ENCODE measurements around the gene CHTOP.
"Not testable (repeated sequence)": the region's sequence is repeated elsewhere in the genome, so short reads cannot be mapped to it uniquely, and the experiment has no call there.

CHTOP gene

GRCh38 chr1:153670257-153670858 is 36.5 kb downstream of the CHTOP start:
- H3K9ac ChIP-seq (ENCODE audit: low read depth in 1 of 2, low read length in 2 of 2): peak overlapping the region; percentile 79 to 97
- peak overlapping the region; percentile 87 to 94 for H3K4me3 ChIP-seq (ENCODE audit: low read depth in 1 of 2, low read length in 2 of 2)
- H3K27me3 ChIP-seq (ENCODE audit: control insufficient read depth in 1 of 2, insufficient read depth in 2 of 2, low read length in 2 of 2): no peaks in the 10 kb centered on the region
- peak overlapping the region; percentile 68 for H3K27ac ChIP-seq (ENCODE audit: low read depth, low read length)
- H3K4me1 ChIP-seq (ENCODE audit: control insufficient read depth in 1 of 2, insufficient read depth in 2 of 2, low read length in 2 of 2): peaks cover 8 to 11% of the 10 kb centered on the region in 2 donors
- peaks cover 21 to 38% of the 10 kb centered on the region in 2 donors for H3K36me3 ChIP-seq (ENCODE audit: control insufficient read depth in 1 of 2, insufficient read depth in 2 of 2, low read length in 2 of 2)
- no peaks in the 10 kb centered on the region for H3K9me3 ChIP-seq (ENCODE audit: control insufficient read depth in 1 of 2, low read length in 2 of 2)

- H3K9ac ChIP-seq (ENCODE audit: low read depth in 1 of 2, low read length in 2 of 2): peak within 1 kb of the TSS; percentile 79 to 97
- H3K4me3 ChIP-seq (ENCODE audit: low read depth in 1 of 2, low read length in 2 of 2): peak within 1 kb of the TSS; percentile 87 to 94
- H3K36me3 ChIP-seq (ENCODE audit: control insufficient read depth in 1 of 2, insufficient read depth in 2 of 2, low read length in 2 of 2): peaks cover 17 to 31% of the 10 kb centered on the region in 2 donors
- no peaks in the 10 kb centered on the region for H3K9me3 ChIP-seq (ENCODE audit: control insufficient read depth in 1 of 2, low read length in 2 of 2)
- peaks cover 8 to 11% of the 10 kb centered on the region in 2 donors for H3K4me1 ChIP-seq (ENCODE audit: control insufficient read depth in 1 of 2, insufficient read depth in 2 of 2, low read length in 2 of 2)
- H3K27ac ChIP-seq (ENCODE audit: low read depth, low read length): peak within 1 kb of the TSS; percentile 68
- no peaks in the 10 kb centered on the region for H3K27me3 ChIP-seq (ENCODE audit: control insufficient read depth in 1 of 2, insufficient read depth in 2 of 2, low read length in 2 of 2)
These were observed 37.2 kb downstream of the CHTOP start, which contains the start of gene ILF2 for GRCh38 chr1:153670859-153671627. ILF2 (minus strand) TSS chr1:153670993; CDS start chr1:153670922, 71 bp downstream.

- peaks cover 8 to 11% of the 10 kb centered on the region in 2 donors for H3K4me1 ChIP-seq (ENCODE audit: control insufficient read depth in 1 of 2, insufficient read depth in 2 of 2, low read length in 2 of 2)
- H3K36me3 ChIP-seq (ENCODE audit: control insufficient read depth in 1 of 2, insufficient read depth in 2 of 2, low read length in 2 of 2): peaks cover 12 to 24% of the 10 kb centered on the region in 2 donors
- H3K4me3 ChIP-seq (ENCODE audit: low read depth in 1 of 2, low read length in 2 of 2): peak overlapping the region; percentile 64 to 94
- peak overlapping the region; percentile 63 for H3K27ac ChIP-seq (ENCODE audit: low read depth, low read length)
- peak overlapping the region; percentile 44 to 64 for H3K9ac ChIP-seq (ENCODE audit: low read depth in 1 of 2, low read length in 2 of 2)
- H3K27me3 ChIP-seq (ENCODE audit: control insufficient read depth in 1 of 2, insufficient read depth in 2 of 2, low read length in 2 of 2); H3K9me3 ChIP-seq (ENCODE audit: control insufficient read depth in 1 of 2, low read length in 2 of 2): not testable (repeated sequence)
These were observed 37.9 kb downstream of the CHTOP start for GRCh38 chr1:153671628-153672353.

GRCh38 chr1:153673511-153673910 is 39.6 kb downstream of the CHTOP start:
- H3K36me3 ChIP-seq (ENCODE audit: control insufficient read depth in 1 of 2, insufficient read depth in 2 of 2, low read length in 2 of 2): peaks cover under 1 to 6% of the 10 kb centered on the region in 2 donors
- no peaks in the 10 kb centered on the region for H3K9me3 ChIP-seq (ENCODE audit: control insufficient read depth in 1 of 2, low read length in 2 of 2)
- H3K27me3 ChIP-seq (ENCODE audit: control insufficient read depth in 1 of 2, insufficient read depth in 2 of 2, low read length in 2 of 2): peaks cover 7 to 8% of the 10 kb centered on the region in 2 donors
- H3K27ac ChIP-seq (ENCODE audit: low read depth, low read length): no peak overlapping the region
- peaks cover 16 to 21% of the 10 kb centered on the region in 2 donors for H3K4me1 ChIP-seq (ENCODE audit: control insufficient read depth in 1 of 2, insufficient read depth in 2 of 2, low read length in 2 of 2)
- no peak overlapping the region for H3K9ac ChIP-seq (ENCODE audit: low read depth in 1 of 2, low read length in 2 of 2)
- H3K4me3 ChIP-seq (ENCODE audit: low read depth in 1 of 2, low read length in 2 of 2): no peak overlapping the region

GRCh38 chr1:153677718-153678518 is 44.1 kb downstream of the CHTOP start:
- Histone ChIP-seq H3K4me3 (ENCODE audit: low read depth in 1 of 2, low read length in 2 of 2) (peak overlapping the region; percentile 35 to 64), H3K9me3 (ENCODE audit: control insufficient read depth in 1 of 2, low read length in 2 of 2) (no peaks in the 10 kb centered on the region), H3K36me3 (ENCODE audit: control insufficient read depth in 1 of 2, insufficient read depth in 2 of 2, low read length in 2 of 2) (no peaks in the 10 kb centered on the region), H3K4me1 (ENCODE audit: control insufficient read depth in 1 of 2, insufficient read depth in 2 of 2, low read length in 2 of 2) (peaks cover 18 to 22% of the 10 kb centered on the region in 2 donors), H3K9ac (ENCODE audit: low read depth in 1 of 2, low read length in 2 of 2) (no peak overlapping the region), H3K27me3 (ENCODE audit: control insufficient read depth in 1 of 2, insufficient read depth in 2 of 2, low read length in 2 of 2) (peaks cover 30 to 41% of the 10 kb centered on the region in 2 donors), H3K27ac (ENCODE audit: low read depth, low read length) (no peak overlapping the region)

- peaks cover 30 to 41% of the 10 kb centered on the region in 2 donors for H3K27me3 ChIP-seq (ENCODE audit: control insufficient read depth in 1 of 2, insufficient read depth in 2 of 2, low read length in 2 of 2)
- H3K36me3 ChIP-seq (ENCODE audit: control insufficient read depth in 1 of 2, insufficient read depth in 2 of 2, low read length in 2 of 2): no peaks in the 10 kb centered on the region
- H3K4me3 ChIP-seq (ENCODE audit: low read depth in 1 of 2, low read length in 2 of 2): peak within 1 kb of the TSS; percentile 35 to 64
- peaks cover 18 to 22% of the 10 kb centered on the region in 2 donors for H3K4me1 ChIP-seq (ENCODE audit: control insufficient read depth in 1 of 2, insufficient read depth in 2 of 2, low read length in 2 of 2)
- H3K9me3 ChIP-seq (ENCODE audit: control insufficient read depth in 1 of 2, low read length in 2 of 2): no peaks in the 10 kb centered on the region
- H3K27ac ChIP-seq (ENCODE audit: low read depth, low read length): no peak within 1 kb of the TSS
- H3K9ac ChIP-seq (ENCODE audit: low read depth in 1 of 2, low read length in 2 of 2): peak within 1 kb of the TSS in 1 of 2 donors; percentile 12
These were observed 44.9 kb downstream of the CHTOP start, which contains the start of gene NPR1 for GRCh38 chr1:153678519-153679336. NPR1 (plus strand) TSS chr1:153678688; CDS start chr1:153679109, 421 bp downstream.

- H3K27ac ChIP-seq (ENCODE audit: low read depth, low read length): no peak overlapping the region
- H3K9ac ChIP-seq (ENCODE audit: low read depth in 1 of 2, low read length in 2 of 2): peak overlapping the region in 1 of 2 donors; percentile 12
- no peaks in the 10 kb centered on the region for H3K9me3 ChIP-seq (ENCODE audit: control insufficient read depth in 1 of 2, low read length in 2 of 2)
These were observed 45.7 kb downstream of the CHTOP start for GRCh38 chr1:153679337-153680119.

GRCh38 chr1:153680120-153680403 is 46.2 kb downstream of the CHTOP start:
- Histone ChIP-seq H3K36me3 (ENCODE audit: control insufficient read depth in 1 of 2, insufficient read depth in 2 of 2, low read length in 2 of 2) (no peaks in the 10 kb centered on the region), H3K4me3 (ENCODE audit: low read depth in 1 of 2, low read length in 2 of 2) (no peak overlapping the region), H3K4me1 (ENCODE audit: control insufficient read depth in 1 of 2, insufficient read depth in 2 of 2, low read length in 2 of 2) (peaks cover 18 to 22% of the 10 kb centered on the region in 2 donors), H3K9me3 (ENCODE audit: control insufficient read depth in 1 of 2, low read length in 2 of 2) (no peaks in the 10 kb centered on the region), H3K27ac (ENCODE audit: low read depth, low read length) (no peak overlapping the region), H3K27me3 (ENCODE audit: control insufficient read depth in 1 of 2, insufficient read depth in 2 of 2, low read length in 2 of 2) (peaks cover 30 to 47% of the 10 kb centered on the region in 2 donors), H3K9ac (ENCODE audit: low read depth in 1 of 2, low read length in 2 of 2) (no peak overlapping the region)

More at GRCh38 chr1:153679337-153680119, 45.7 kb downstream of the CHTOP start:
- Histone ChIP-seq H3K4me1 (ENCODE audit: control insufficient read depth in 1 of 2, insufficient read depth in 2 of 2, low read length in 2 of 2) (peaks cover 18 to 22% of the 10 kb centered on the region in 2 donors), H3K4me3 (ENCODE audit: low read depth in 1 of 2, low read length in 2 of 2) (peak overlapping the region; percentile 35 to 64), H3K27me3 (ENCODE audit: control insufficient read depth in 1 of 2, insufficient read depth in 2 of 2, low read length in 2 of 2) (peaks cover 30 to 42% of the 10 kb centered on the region in 2 donors), H3K36me3 (ENCODE audit: control insufficient read depth in 1 of 2, insufficient read depth in 2 of 2, low read length in 2 of 2) (no peaks in the 10 kb centered on the region)

Data from duodenal mucosa (tissue), 2 donors.